NCI-H146 treated with DMSO at 0.1 percent for 48 hours (cell line): ENCODE data around the gene RPL28.
"Not testable (repeated sequence)": the region's sequence is repeated elsewhere in the genome, so short reads cannot be mapped to it uniquely, and the experiment has no call there.

Source experiments
- DNase-seq: peaks from one replicate; lab custom pipeline; 2025; ENCODE audit not compliant: unreplicated experiment; lab: John Stamatoyannopoulos, UW

Gene RPL28

GRCh38 chr19:55421281-55421680, 35.5 kb downstream of the RPL28 start:
- DNase-seq, result not testable (repeated sequence)

DNA sequence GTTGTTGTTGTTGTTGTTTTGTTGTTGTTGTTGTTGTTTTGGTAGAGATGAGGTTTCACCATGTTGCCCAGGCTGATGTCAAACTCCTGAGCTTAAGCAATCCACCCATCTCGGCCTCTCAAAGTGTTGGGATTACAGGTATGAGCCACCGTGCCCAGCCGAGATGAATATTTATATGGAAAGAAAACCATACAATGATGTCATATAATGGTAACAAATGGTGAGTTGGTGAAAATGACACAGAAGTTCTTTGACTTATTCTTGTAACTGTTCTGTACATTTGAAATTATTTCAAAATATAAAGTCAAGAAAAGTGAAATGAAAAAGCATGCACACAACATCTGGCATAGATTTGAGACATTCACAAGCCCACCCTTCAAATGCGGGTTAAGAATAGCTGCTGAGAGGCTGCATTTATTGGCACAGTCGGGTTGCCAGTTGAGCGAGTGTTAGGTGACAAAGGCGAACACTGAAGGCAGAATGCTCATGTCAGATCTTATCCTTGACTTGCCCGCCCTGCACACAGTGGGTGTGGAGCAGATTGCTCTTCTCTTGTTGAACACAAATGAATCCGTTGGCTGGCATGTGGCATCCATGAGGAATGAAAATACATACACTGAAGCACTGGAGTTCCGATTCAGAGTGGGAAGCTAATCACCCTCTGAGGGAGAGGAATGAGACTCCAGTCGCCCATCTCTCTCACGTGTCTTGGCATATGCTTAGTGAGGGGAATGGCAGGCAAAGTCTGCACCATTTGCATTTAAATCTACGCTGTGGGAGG, 37.7 kb downstream of the RPL28 start:
- DNase-seq, result no peak

- DNase-seq, result no peak
Measured at GRCh38 chr19:55424518-55424917, 38.8 kb downstream of the RPL28 start.

DNA sequence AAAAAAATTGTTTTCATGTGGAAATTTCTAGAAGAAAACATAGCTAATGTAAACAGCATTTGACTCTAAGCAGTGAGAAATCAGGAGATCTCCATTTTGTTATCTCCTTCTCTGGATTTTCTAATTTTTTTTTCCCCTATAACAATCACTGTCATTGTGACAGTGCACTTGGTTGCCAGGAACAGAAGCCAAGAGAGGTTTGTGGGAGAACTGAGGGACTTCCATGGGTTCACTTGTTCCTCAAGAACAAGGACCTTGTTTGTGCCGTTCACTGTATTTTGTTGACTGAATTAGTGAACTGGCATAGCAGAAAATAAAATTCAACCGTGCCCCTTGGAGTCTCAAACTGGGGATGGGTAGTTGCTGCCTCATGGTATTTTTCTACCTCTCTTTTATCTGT, 40.3 kb downstream of the RPL28 start:
- no peak for DNase-seq

DNA sequence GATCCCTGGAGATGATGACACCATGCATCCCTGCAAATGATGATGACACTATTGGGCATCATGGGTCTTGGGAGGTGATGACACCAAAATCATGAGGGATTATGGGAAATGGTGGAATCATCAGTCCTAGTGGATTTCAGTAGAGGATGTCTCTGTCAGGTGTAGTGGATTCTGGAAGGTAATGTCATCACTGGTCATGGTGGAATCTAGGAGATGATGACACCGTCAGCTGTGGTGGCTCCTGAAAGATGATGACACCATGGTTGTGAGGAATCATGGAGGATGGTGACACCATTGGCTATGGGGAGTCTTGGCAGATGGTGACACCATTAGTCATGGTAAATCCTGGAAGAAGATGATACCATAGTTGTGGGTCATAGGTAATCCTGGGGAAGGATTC, 45.5 kb downstream of the RPL28 start:
- no peak for DNase-seq

GRCh38 chr19:55432241-55432959, 46.7 kb downstream of the RPL28 start:
- DNase-seq, result no peak

GRCh38 chr19:55433292-55433691, 47.6 kb downstream of the RPL28 start:
- DNase-seq, result no peak

DNA sequence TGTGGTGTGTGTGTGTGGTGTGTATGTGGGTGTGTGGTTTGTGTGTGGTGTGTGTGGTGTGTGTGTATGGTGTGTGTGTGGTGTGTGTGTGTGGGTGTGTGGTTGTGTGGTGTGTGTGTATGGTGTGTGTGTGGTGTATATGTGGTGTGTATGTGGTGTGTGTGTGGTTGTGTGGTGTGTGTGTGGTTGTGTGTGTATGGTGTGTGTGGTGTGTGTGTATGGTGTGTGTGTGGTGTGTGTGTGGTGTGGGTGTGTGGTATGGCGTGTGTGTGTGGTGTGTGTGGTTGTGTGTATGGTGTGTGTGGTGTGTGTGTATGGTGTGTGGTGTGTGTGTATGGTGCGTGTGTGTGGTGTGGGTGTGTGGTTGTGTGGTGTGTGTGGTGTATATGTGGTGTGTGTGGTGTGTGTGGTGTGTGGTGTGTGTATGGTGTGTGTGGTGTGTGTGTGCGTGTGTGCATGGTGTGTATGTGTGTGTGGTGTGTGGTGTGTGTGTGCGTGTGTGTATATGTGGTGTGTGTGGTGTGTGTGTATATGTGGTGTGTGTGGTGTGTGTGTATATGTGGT, 48.7 kb downstream of the RPL28 start:
- no peak for DNase-seq

DNA sequence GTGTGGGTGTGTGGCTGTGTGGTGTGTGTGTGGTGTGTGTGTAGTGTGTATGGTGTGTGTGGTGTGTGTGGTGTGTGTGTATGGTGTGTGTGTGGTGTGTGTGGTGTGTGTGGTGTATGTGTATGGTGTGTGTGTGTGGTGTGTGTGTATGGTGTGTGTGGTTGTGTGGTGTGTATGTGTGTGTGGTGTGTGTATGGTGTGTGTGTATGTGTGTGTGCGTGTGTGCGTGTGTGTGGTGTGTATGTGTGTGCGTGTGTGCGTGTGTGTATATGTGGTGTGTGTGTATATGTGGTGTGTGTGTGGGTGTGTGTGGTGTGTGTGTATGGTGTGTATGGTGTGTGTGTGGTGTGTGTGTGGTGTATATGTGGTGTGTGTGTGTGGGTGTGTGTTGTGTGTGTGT, 49.3 kb downstream of the RPL28 start:
- no peak for DNase-seq

GRCh38 chr19:55436847-55437246, 51.1 kb downstream of the RPL28 start:
- DNase-seq, result no peak

DNA sequence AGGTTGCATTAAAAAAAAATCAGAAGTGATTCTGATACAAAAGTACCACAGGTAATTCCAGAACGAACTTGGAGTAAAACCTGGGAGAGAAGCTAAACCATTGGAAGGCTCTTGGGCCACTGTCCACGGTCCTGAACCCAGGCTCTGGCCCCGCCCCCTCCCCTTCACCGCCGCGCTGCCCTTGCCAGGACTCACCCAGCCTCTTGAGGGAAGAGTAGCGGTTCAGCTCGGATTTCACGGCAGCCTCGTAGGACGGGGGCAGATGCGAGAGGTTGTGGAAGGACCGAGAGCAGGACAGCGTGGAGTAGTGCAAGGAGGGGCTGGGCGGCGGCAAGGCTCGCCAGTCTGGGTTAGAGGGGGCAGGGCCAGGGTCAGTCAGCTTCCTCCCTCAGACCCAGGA, 51.7 kb downstream of the RPL28 start:
- DNase-seq, result no peak

GRCh38 chr19:55439052-55439451, 53.3 kb downstream of the RPL28 start:
- no peak for DNase-seq

DNA sequence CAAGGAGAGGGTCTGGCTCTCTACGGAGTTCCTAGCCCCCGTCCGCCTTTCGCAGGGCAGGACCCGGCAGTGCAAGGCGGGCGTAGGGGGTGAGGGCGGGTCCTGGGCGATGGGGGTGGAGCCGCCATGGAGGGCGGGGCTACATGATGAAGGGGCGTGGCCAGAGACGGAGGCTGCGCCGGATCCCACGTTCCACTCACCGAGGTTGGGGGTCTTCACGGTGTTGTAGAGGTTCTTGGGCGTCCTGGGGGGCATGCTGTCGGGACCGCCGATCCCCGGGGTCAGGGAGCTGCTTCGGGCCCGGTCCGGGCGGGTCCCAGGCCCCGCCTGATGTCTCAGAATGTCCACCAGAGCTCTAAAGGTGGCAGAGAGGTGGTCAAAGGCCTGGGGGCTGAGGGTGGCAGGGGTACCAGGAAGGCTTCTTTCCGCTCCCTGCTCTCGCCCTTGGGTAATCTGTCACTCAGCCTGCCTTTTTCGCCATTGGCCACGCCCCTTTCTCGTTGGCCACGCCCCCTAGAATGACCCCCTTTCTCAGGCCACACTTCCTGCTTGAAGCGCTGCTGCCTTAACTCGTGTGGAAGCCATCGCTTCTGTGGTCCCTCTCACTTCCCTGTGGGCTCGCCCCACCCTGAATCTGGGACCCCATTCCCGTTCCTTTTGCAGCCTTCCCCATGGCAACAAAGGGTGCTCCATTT, 54.8 kb downstream of the RPL28 start:
- peak; percentile 76 for DNase-seq

GRCh38 chr19:55441319-55441691, 55.6 kb downstream of the RPL28 start:
- DNase-seq, result no peak

GRCh38 chr19:55441692-55442321, 56.1 kb downstream of the RPL28 start:
- peak; percentile 78 for DNase-seq

- DNase-seq, result peak; percentile 38
Measured at GRCh38 chr19:55442372-55442961, 56.7 kb downstream of the RPL28 start.

DNA sequence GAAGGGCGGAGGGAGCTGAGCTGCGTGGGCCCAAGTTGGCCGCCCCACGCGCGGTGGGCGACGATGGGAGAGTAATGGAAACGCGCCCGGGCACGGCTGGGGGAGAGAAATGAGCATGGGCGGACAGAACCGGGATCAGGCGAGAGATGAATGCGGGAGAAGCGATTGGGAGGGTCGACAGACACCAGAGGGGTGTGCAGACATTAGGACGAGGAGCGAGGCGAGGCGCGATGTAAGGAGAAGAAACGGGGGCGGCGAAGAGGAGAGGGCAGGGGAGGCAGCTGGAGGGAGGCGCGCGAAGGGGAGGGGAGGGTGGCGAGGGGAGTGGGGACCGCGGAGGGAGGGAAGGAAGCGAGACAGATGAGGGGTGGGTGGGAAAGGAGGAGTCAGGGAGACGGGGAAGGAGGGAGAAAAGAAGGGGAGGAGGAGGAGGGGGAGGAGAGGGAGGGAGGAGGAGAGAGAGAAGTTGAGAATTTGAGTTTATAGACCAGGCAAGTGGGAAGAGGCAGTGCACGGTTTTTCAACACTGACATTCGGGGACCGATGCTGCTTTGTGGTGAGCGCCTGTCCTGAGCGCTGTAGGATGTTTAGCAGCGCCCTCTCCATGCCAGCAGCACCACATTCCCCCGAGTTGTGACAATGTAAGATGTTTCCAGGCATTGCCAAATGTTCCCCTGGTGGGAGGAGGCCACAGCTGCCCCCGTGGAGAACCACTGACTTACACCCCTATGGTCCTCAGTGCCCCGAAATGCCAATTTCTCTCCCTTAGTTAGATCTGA, 57.5 kb downstream of the RPL28 start, which contains the start of gene SHISA7:
SHISA7 (minus strand) TSS at position 256 of the 779 bp plus-strand sequence. CDS start 437 bp downstream, outside the sequence.
- peak; percentile 38 for DNase-seq

- DNase-seq, result no peak
Measured at GRCh38 chr19:55443824-55444480, 58.2 kb downstream of the RPL28 start.

- no peak for DNase-seq
Measured at GRCh38 chr19:55444646-55445045, 58.9 kb downstream of the RPL28 start.
